Thymus (tissue), 11 donors: ENCODE measurements around the gene GNA12. TPM values are rescaled to one million over a fixed set of nuclear protein-coding genes. Genes with fewer than 3 reads are reported as not detected.

ENCODE experiments used
- DNase-seq, 9 donors: peaks; one replicate each; pipeline ENCODE4 v3.0.0-alpha.2; 2013; ENCODE audit warnings: low spot score in 9 of 9, low read depth in 6 of 9, missing footprints in 1 of 9
- H3K27ac ChIP-seq, 2 donors: one replicate each; pipeline ENCODE4 v1.5.1; 2013; ENCODE audit warnings: control low read depth in 1 of 2, low read depth in 1 of 2, low read length in 1 of 2, mild to moderate bottlenecking in 1 of 2, moderate library complexity in 1 of 2
- H3K27me3 ChIP-seq, 2 donors: one replicate each; pipeline ENCODE4 v1.5.1; 2013; ENCODE audit warnings: low read length in 1 of 2; ENCODE audit not compliant: control insufficient read depth in 2 of 2, insufficient read depth in 1 of 2
- H3K36me3 ChIP-seq, 2 donors: one replicate each; pipeline ENCODE4 v1.5.1; 2013; ENCODE audit warnings: low read length in 1 of 2, mild to moderate bottlenecking in 1 of 2, moderate library complexity in 1 of 2; ENCODE audit not compliant: control insufficient read depth in 2 of 2, insufficient read depth in 2 of 2
- H3K4me1 ChIP-seq, 2 donors: one replicate each; pipeline ENCODE4 v1.5.1; 2013; ENCODE audit warnings: low read length in 2 of 2; ENCODE audit not compliant: control insufficient read depth in 2 of 2, insufficient read depth in 2 of 2
- H3K4me3 ChIP-seq, 2 donors: one replicate each; pipeline ENCODE4 v1.5.1; 2013; ENCODE audit warnings: low read length in 2 of 2, control low read depth in 1 of 2, mild to moderate bottlenecking in 1 of 2
- H3K9me3 ChIP-seq, 2 donors: one replicate each; pipeline ENCODE4 v1.5.1; 2013; ENCODE audit warnings: low read length in 1 of 2, mild to moderate bottlenecking in 1 of 2; ENCODE audit not compliant: control insufficient read depth in 2 of 2, insufficient read depth in 1 of 2
- WGBS: extraction: QIAGEN DNeasy Blood & Tissue Kit; methylation state at CpG from one replicate; pipeline ENCODE4 v1.1.7; 2013; 5-methylcytosine and 5-hydroxymethylcytosine counted together
- polyA plus RNA-seq: library from polyadenylated mRNA; stranded (reverse); fragments of 200-250 nt; gene quantifications from one replicate; pipeline ENCODE4 v1.2.3, GENCODE V29; 2013
- total RNA-seq: library from RNA; stranded (reverse); fragments of 120-200 nt; gene quantifications from one replicate; pipeline ENCODE4 v1.2.4, GENCODE V29; 2013
- donor health status: healthy.

GNA12 gene
- total and polyA plus RNA-seq, 2 donors: 4.4 to 11.9 TPM

GRCh38 chr7:2798669-2799068 is 45.4 kb downstream of the GNA12 start:
- no peak for DNase-seq
- Histone ChIP-seq H3K4me1 (peaks cover 0 to 19% of the 10 kb centered on the region in 2 donors), H3K27me3 (no peaks in the 10 kb centered on the region), H3K9me3 (no peaks in the 10 kb centered on the region), H3K4me3 (no peak overlapping the region), H3K27ac (no peak overlapping the region), H3K36me3 (peaks cover 0 to 3% of the 10 kb centered on the region in 2 donors)
- 58% methylated on average over 2 of the region's 2 CpGs for WGBS

GRCh38 chr7:2796358-2797352 is 47.5 kb downstream of the GNA12 start:
- Histone ChIP-seq H3K27me3 (no peaks in the 10 kb centered on the region), H3K27ac (peak overlapping the region in 1 of 2 donors; percentile 17), H3K36me3 (peaks cover 0 to 16% of the 10 kb centered on the region in 2 donors), H3K4me3 (no peak overlapping the region), H3K4me1 (peaks cover 0 to 10% of the 10 kb centered on the region in 2 donors), H3K9me3 (no peaks in the 10 kb centered on the region)
- WGBS: 95% methylated on average over 20 of the region's 20 CpGs
- no peak for DNase-seq

GRCh38 chr7:2795906-2796305 is 48.2 kb downstream of the GNA12 start:
- Histone ChIP-seq H3K27me3 (no peaks in the 10 kb centered on the region), H3K27ac (no peak overlapping the region), H3K9me3 (no peaks in the 10 kb centered on the region), H3K36me3 (peaks cover 0 to 16% of the 10 kb centered on the region in 2 donors), H3K4me3 (no peak overlapping the region), H3K4me1 (peaks cover 0 to 5% of the 10 kb centered on the region in 2 donors)
- 96% methylated on average over 9 of the region's 9 CpGs for WGBS
- DNase-seq: no peak

GRCh38 chr7:2794836-2795636 is 49.1 kb downstream of the GNA12 start:
- WGBS: 97% methylated on average over 17 of the region's 17 CpGs
- no peak for DNase-seq
- H3K9me3 ChIP-seq: no peaks in the 10 kb centered on the region
- H3K36me3 ChIP-seq: peaks cover 0 to 16% of the 10 kb centered on the region in 2 donors
- H3K27me3 ChIP-seq: no peaks in the 10 kb centered on the region
- no peak overlapping the region for H3K27ac ChIP-seq
- no peaks in the 10 kb centered on the region for H3K4me1 ChIP-seq
- H3K4me3 ChIP-seq: no peak overlapping the region

GRCh38 chr7:2792856-2793487 is 51.1 kb downstream of the GNA12 start:
- no peak for DNase-seq
- no peaks in the 10 kb centered on the region for H3K4me1 ChIP-seq
- H3K27me3 ChIP-seq: no peaks in the 10 kb centered on the region
- no peak overlapping the region for H3K27ac ChIP-seq
- no peaks in the 10 kb centered on the region for H3K9me3 ChIP-seq
- 97% methylated on average over 16 of the region's 16 CpGs for WGBS
- H3K4me3 ChIP-seq: no peak overlapping the region
- peaks cover 0 to 16% of the 10 kb centered on the region in 2 donors for H3K36me3 ChIP-seq

- Histone ChIP-seq H3K36me3 (peaks cover 0 to 16% of the 10 kb centered on the region in 2 donors), H3K27ac (no peak overlapping the region)
- WGBS: 97% methylated on average over 5 of the region's 5 CpGs
These were observed 51.9 kb downstream of the GNA12 start for GRCh38 chr7:2792235-2792634.

GRCh38 chr7:2791390-2791789 is 52.7 kb downstream of the GNA12 start:
- Histone ChIP-seq H3K4me3 (no peak overlapping the region), H3K36me3 (peaks cover 0 to 16% of the 10 kb centered on the region in 2 donors), H3K4me1 (no peaks in the 10 kb centered on the region), H3K27ac (no peak overlapping the region), H3K27me3 (no peaks in the 10 kb centered on the region), H3K9me3 (peaks cover 0 to 5% of the 10 kb centered on the region in 2 donors)
- no peak for DNase-seq
- 98% methylated on average over 5 of the region's 5 CpGs for WGBS

More at GRCh38 chr7:2792235-2792634, 51.9 kb downstream of the GNA12 start:
- no peaks in the 10 kb centered on the region for H3K27me3 ChIP-seq
- H3K4me3 ChIP-seq: no peak overlapping the region
- H3K4me1 ChIP-seq: no peaks in the 10 kb centered on the region
- DNase-seq: no peak
- no peaks in the 10 kb centered on the region for H3K9me3 ChIP-seq

- 97% methylated on average over 24 of the region's 24 CpGs for WGBS
These were observed 56.7 kb downstream of the GNA12 start for GRCh38 chr7:2787251-2787951.

More at GRCh38 chr7:2787251-2787951, 56.7 kb downstream of the GNA12 start:
- Histone ChIP-seq H3K27ac (no peak overlapping the region), H3K4me1 (no peaks in the 10 kb centered on the region), H3K4me3 (no peak overlapping the region), H3K27me3 (no peaks in the 10 kb centered on the region), H3K36me3 (peaks cover 3% of the 10 kb centered on the region in 2 donors), H3K9me3 (peaks cover 0 to 5% of the 10 kb centered on the region in 2 donors)
- no peak for DNase-seq
